GM19239 (cell line): Measurements from ENCODE around the gene MAP3K15.
A peak's percentile ranks its signal among the peaks of the same experiment; 100 is the strongest.
"Not testable (repeated sequence)": the region's sequence is repeated elsewhere in the genome, so short reads cannot be mapped to it uniquely, and the experiment has no call there.

Experiments
- DNase-seq: peaks from one replicate; pipeline ENCODE4 v3.0.0; 2011; ENCODE audit warnings: low spot score; ENCODE audit not compliant: insufficient read length
- FAIRE-seq: peaks from 2 replicates; lab custom pipeline; 2011; peaks lifted over from hg19 to GRCh38; lab: Jason Lieb, UNC

Gene MAP3K15

GRCh38 chrX:19541196-19541595 lies 25.9 kb upstream of the MAP3K15 start:
- DNase-seq = no peak
- FAIRE-seq = no peak

GRCh38 chrX:19540076-19540475 lies 24.8 kb upstream of the MAP3K15 start:
- FAIRE-seq (no peak), DNase-seq (no peak)

GRCh38 chrX:19539665-19540064 lies 24.4 kb upstream of the MAP3K15 start:
- FAIRE-seq (no peak), DNase-seq (no peak)

- FAIRE-seq (no peak), DNase-seq (no peak)
Measured at GRCh38 chrX:19535476-19535875, 20.2 kb upstream of the MAP3K15 start.

- no peak for FAIRE-seq
Measured at GRCh38 chrX:19532709-19533108, 17.4 kb upstream of the MAP3K15 start.

GRCh38 chrX:19517965-19518364 lies 2.7 kb upstream of the MAP3K15 start:
- DNase-seq (no peak), FAIRE-seq (no peak)

More at GRCh38 chrX:19532709-19533108, 17.4 kb upstream of the MAP3K15 start:
- no peak for DNase-seq

GRCh38 chrX:19515615-19516105 lies 352 bp upstream of the MAP3K15 start:
- no peak for DNase-seq
- FAIRE-seq = no peak

GRCh38 chrX:19513383-19513782 lies 1.9 kb downstream of the MAP3K15 start:
- DNase-seq (no peak), FAIRE-seq (no peak)

- peak; percentile 36 for DNase-seq
- FAIRE-seq = peak; percentile 64
Measured at GRCh38 chrX:19512961-19513360, 2.3 kb downstream of the MAP3K15 start.

- FAIRE-seq (no peak), DNase-seq (no peak)
Measured at GRCh38 chrX:19512359-19512758, 2.9 kb downstream of the MAP3K15 start.

GRCh38 chrX:19511796-19512195 lies 3.5 kb downstream of the MAP3K15 start:
- FAIRE-seq, DNase-seq: not testable (repeated sequence)

- FAIRE-seq (no peak), DNase-seq (no peak)
Measured at GRCh38 chrX:19496711-19497110, 18.6 kb downstream of the MAP3K15 start.

- FAIRE-seq (no peak), DNase-seq (no peak)
Measured at GRCh38 chrX:19487520-19488200, 27.6 kb downstream of the MAP3K15 start.

- DNase-seq = no peak
- FAIRE-seq = no peak
Measured at GRCh38 chrX:19479458-19479857, 35.9 kb downstream of the MAP3K15 start.

- FAIRE-seq, DNase-seq: not testable (repeated sequence)
Measured at GRCh38 chrX:19468383-19468782, 46.9 kb downstream of the MAP3K15 start.

GRCh38 chrX:19462879-19463278 lies 52.4 kb downstream of the MAP3K15 start:
- DNase-seq (no peak), FAIRE-seq (no peak)

GRCh38 chrX:19462231-19462630 lies 53.1 kb downstream of the MAP3K15 start:
- FAIRE-seq (no peak), DNase-seq (no peak)

- DNase-seq (no peak), FAIRE-seq (no peak)
Measured at GRCh38 chrX:19457662-19458061, 57.6 kb downstream of the MAP3K15 start.

GRCh38 chrX:19448077-19448476 lies 67.2 kb downstream of the MAP3K15 start:
- DNase-seq (no peak), FAIRE-seq (no peak)

- no peak for FAIRE-seq
- no peak for DNase-seq
Measured at GRCh38 chrX:19446397-19446796, 68.9 kb downstream of the MAP3K15 start.

- not testable (repeated sequence) for FAIRE-seq, DNase-seq
Measured at GRCh38 chrX:19445772-19446171, 69.5 kb downstream of the MAP3K15 start.

- no peak for FAIRE-seq
Measured at GRCh38 chrX:19443869-19444526, 71.3 kb downstream of the MAP3K15 start.

More at GRCh38 chrX:19443869-19444526, 71.3 kb downstream of the MAP3K15 start:
- DNase-seq = no peak
